H7 (cell line): Measurements from ENCODE around the gene UBA3. TPM values are rescaled to one million over a fixed set of nuclear protein-coding genes. Genes with fewer than 3 reads are reported as not detected.
A peak's percentile ranks its signal among the peaks of the same experiment; 100 is the strongest.

Experiments
- DNase-seq: peaks from one replicate; pipeline ENCODE4 v3.0.0; 2012
- H3K27me3 ChIP-seq: 2 replicates; pipeline ENCODE4 v1.6.0; 2011; ENCODE audit warnings: mild to moderate bottlenecking, low read length; ENCODE audit not compliant: control insufficient read depth, insufficient read depth
- H3K36me3 ChIP-seq: replicated peaks from 2 replicates; pipeline ENCODE4 v1.5.1; 2011; ENCODE audit warnings: low read length; ENCODE audit not compliant: control insufficient read depth, insufficient read depth
- H3K4me3 ChIP-seq: 2 replicates; pipeline ENCODE4 v1.5.1; 2011; ENCODE audit warnings: low read depth, mild to moderate bottlenecking, control low read depth, low read length, moderate library complexity; ENCODE audit not compliant: insufficient read depth
- total RNA-seq: library from RNA; depleted of rRNA; stranded (reverse); fragments of >200 nt; shearing (Covaris generic); gene quantifications from 2 replicates; pipeline ENCODE4 v1.2.3, GENCODE V29; 2014

Gene UBA3
- total RNA-seq, 1 experiment from 2014 or later = 81.2 TPM

DNA sequence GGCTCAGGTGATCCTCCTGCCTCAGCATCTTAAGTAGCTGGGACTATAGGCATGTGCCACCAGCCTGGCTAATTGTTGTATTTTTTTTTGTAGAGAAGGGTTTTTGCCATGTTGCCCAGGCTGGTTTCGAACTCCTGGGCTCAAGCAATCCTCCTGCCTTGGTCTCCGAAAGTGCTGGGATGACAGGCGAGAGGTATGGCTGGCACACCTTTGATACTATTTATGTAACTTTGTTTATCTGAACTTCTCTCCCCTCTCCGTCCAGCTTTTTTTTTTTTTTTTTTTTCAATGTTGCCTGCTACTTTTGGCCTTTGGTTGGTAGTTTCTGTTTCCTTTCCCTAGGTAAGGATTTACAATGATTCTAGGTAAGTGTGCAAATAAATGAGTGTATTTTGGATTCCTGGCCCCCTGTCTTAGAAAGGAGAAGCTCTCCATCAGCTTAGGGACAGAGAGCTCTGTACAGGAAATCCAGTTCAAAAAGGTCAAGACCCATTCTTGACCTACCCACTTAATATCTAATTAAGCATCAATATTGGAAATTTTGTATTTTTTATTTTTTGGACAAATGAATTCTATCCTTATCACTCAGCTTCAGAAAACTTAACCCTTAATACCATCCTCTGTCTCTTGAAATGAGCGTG, 11.3 kb upstream of the UBA3 start:
- H3K27me3 ChIP-seq = no peaks in the 10 kb centered on the region
- no peak overlapping the region for H3K4me3 ChIP-seq
- DNase-seq = no peak
- H3K36me3 ChIP-seq = no peaks in the 10 kb centered on the region

- no peak for DNase-seq
- no peaks in the 10 kb centered on the region for H3K36me3 ChIP-seq
- H3K4me3 ChIP-seq = no peak overlapping the region
- H3K27me3 ChIP-seq = no peaks in the 10 kb centered on the region
Observed at GRCh38 chr3:69090021-69090420, 9.9 kb upstream of the UBA3 start.

- H3K4me3 ChIP-seq = no peak overlapping the region
- H3K36me3 ChIP-seq = no peaks in the 10 kb centered on the region
- no peak for DNase-seq
- H3K27me3 ChIP-seq = no peaks in the 10 kb centered on the region
Observed at GRCh38 chr3:69088063-69088462, 7.9 kb upstream of the UBA3 start.

DNA sequence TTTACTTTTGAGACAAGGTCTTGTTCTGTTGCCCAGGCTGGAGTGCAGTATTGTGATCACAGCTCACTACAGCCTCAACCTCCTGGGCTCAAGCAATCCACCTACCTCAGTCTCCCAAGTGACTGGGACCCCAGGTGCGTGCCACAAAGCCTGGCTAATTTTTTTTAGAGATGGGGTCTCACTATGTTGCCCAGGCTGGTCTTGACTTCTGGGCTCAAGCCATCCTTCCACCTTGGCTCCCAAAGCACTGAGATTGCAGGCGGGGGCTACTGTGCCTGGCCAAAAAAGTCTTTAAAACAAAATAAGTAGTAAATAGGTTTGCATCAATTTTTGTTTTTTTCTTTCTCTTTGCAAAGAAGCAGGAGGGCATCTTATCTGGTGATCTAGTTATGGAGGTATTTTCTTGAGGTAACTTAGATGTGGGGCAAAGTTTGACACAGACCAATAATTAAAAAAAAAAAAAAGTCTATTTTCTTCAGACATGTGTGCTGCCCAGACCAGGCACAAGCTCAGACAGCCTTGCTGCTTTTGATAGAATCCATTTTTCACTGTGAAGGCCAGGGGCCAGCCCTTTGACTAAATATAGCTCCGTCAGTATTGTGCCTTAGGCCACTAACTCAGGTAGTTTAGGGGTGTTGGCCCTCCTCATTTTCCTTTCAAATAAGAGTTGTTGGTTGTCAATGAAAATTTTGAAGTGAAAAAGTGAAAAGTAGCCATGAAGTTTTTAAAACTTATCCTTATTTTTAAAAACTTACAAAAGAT, 7.0 kb upstream of the UBA3 start:
- H3K4me3 ChIP-seq = no peak overlapping the region

DNA sequence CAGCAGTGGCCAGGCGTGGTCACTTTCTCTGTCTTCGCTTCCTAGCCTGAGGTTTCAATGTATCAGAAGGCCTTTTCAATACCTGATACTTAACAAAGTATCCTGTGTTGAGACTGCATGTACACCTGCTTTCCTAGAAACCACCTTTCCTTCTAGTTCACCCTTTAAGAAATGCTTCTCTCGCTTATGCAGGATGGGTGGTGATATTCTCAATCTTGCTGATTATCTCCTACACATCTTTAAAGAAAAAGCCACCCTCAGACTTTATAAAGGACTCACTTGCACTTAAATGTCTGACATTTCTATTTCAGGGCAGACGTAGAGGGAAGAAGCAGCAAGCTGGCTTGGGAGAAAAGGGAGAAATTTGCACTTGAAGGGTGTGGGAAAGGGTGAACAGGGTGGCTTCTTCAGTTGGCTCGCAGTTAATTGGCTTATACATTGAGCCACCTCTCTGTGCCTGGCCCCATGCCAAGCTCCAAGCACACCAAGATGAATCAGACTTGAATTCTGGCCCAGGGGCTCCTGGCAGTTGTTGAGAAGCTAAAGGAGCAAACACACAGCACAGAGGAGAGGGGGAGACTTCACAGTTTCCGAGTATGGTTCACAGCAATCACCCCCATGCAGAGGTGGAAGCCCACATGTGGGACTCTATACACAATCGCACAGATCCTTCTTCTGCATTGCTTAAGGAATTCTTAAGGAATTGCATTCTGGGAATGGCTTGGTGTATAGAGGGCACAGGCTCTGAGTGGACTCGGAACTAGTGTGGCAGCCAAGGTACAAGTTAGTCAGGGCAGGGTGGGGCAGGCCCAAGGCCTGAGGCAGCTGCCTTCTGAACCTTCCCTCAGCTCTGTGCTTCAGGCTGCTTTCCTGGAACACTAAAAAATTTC, 5.9 kb upstream of the UBA3 start:
- H3K27me3 ChIP-seq = no peaks in the 10 kb centered on the region
- peak overlapping the region; percentile 88 for H3K4me3 ChIP-seq
- DNase-seq = no peak
- H3K36me3 ChIP-seq = no peaks in the 10 kb centered on the region

More for the DNA sequence above, 7.0 kb upstream of the UBA3 start:
- Histone ChIP-seq H3K36me3 (no peaks in the 10 kb centered on the region), H3K27me3 (no peaks in the 10 kb centered on the region)
- no peak for DNase-seq

- Histone ChIP-seq H3K36me3 (no peaks in the 10 kb centered on the region), H3K27me3 (no peaks in the 10 kb centered on the region), H3K4me3 (peak overlapping the region; percentile 88)
- peak; percentile 55 for DNase-seq
Observed at GRCh38 chr3:69085168-69085832, 5.1 kb upstream of the UBA3 start.

DNA sequence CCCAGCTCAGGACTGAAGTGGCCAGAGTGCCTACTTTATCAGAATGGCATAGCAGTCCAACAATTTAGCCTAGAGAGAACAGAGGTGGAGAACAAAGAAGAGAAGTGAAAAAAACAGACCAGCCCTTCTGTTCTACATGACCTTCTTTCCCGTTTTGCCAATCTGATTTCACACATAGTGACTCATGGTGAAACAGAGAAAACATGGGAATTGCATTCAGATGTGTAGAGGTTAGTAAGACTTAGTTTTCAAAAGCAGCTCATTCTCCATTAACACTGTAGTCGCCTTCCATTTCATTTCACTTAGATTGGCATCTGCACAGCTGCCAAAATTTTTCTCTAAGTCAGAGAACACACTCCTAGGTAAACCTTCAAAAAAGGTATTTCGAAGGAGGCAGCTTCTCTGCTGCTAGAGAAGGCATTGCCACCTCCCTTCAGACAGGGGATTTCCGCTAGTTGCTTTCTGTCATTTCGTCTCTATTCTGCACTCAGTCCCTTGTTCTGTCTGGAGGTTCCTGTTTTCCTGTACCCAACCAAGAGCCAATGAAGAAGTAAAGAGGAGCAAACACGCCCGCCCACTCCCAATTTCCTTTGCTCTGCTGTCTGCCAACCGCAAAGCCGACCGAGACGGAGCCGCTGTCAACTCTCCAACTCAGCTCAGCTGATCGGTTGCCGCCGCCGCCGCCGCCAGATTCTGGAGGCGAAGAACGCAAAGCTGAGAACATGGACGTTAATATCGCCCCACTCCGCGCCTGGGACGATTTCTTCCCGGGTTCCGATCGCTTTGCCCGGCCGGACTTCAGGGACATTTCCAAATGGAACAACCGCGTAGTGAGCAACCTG, 4.4 kb upstream of the UBA3 start, which contains the start of gene ARL6IP5:
Gene ARL6IP5, plus strand, starts transcription at position 612 of the 842 bp plus-strand sequence. Its CDS starts 111 bp downstream, at position 723.
- peak; percentile 84 for DNase-seq
- H3K4me3 ChIP-seq = peak within 1 kb of the TSS; percentile 88
- no peaks in the 10 kb centered on the region for H3K27me3 ChIP-seq
- no peaks in the 10 kb centered on the region for H3K36me3 ChIP-seq

GRCh38 chr3:69082805-69083204, 2.6 kb upstream of the UBA3 start:
- Histone ChIP-seq H3K4me3 (no peak overlapping the region), H3K27me3 (no peaks in the 10 kb centered on the region), H3K36me3 (no peaks in the 10 kb centered on the region)
- DNase-seq = no peak

- Histone ChIP-seq H3K4me3 (no peak overlapping the region), H3K36me3 (no peaks in the 10 kb centered on the region), H3K27me3 (no peaks in the 10 kb centered on the region)
- no peak for DNase-seq
Observed at GRCh38 chr3:69082361-69082760, 2.2 kb upstream of the UBA3 start.

DNA sequence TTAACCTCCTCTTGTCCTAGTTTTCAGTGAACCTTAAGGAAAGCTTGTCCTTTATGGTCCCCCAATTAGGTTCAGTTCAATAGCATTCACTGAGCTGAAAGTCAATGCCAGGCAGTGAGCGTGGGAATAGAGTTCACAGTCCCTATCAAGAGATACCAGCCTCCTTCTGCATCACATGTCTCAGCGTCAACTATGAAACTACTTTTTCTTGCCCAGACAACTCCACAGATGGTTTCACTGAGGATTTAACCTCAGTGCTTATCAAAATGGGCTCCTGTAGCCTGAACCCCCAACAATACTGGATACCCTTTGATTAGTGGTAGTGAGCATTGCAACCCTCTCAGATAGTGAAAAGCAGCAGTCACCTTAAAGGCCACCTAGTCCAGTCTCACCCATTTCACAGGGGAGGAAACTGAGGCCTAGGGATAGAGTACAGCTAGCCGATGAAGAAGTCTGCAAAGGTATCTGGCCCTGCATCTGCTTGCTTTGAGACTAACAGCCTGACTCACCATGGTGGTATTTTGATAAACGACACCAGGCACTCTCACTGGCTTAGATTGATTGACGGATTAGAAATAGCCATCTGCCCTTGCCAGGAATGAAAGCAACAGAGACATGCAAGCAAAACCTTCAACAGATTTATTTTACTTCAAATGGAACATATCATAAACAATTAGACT, 1.6 kb upstream of the UBA3 start:
- Histone ChIP-seq H3K36me3 (no peaks in the 10 kb centered on the region), H3K4me3 (no peak overlapping the region), H3K27me3 (no peaks in the 10 kb centered on the region)
- DNase-seq = no peak

- no peaks in the 10 kb centered on the region for H3K36me3 ChIP-seq
- H3K4me3 ChIP-seq = peak overlapping the region; percentile 81
- peak; percentile 80 for DNase-seq
- H3K27me3 ChIP-seq = no peaks in the 10 kb centered on the region
Observed at GRCh38 chr3:69079269-69080159, 651 bp downstream of the UBA3 start.

DNA sequence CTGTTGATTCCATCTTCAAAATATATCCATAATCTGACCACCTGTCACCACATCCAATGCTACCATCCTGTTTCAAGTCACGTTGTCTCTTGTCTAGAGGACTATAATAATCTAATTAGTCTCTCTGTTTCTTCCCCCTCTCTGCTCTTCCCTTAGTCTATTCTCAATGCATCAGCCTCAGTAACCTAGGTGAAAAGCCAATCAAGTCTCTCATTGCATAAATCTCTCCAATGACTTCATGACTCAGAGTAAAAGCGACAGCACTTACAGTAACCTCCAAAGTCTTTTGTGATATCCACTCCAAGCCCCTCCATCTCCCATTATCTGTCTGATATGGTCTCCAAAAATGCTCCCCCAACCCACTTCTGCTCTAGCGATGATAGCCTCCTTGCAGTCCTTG, 7.2 kb downstream of the UBA3 start:
- Histone ChIP-seq H3K36me3 (no peaks in the 10 kb centered on the region; the same call in none of the 2 replicates), H3K27me3 (no peaks in the 10 kb centered on the region), H3K4me3 (no peak overlapping the region)
- no peak for DNase-seq
